Stimulated activated CD8-positive, alpha-beta memory T cell treated with anti-CD3 and anti-CD28 coated beads, Interleukin-4, amount 100 ng/mL, for 48 hours (primary cell): Measurements from ENCODE around the gene SPATA2L.

Source experiments
- DNase-seq: peaks from one replicate; pipeline ENCODE4 v3.0.0-alpha.2; 2020

The SPATA2L gene

DNA sequence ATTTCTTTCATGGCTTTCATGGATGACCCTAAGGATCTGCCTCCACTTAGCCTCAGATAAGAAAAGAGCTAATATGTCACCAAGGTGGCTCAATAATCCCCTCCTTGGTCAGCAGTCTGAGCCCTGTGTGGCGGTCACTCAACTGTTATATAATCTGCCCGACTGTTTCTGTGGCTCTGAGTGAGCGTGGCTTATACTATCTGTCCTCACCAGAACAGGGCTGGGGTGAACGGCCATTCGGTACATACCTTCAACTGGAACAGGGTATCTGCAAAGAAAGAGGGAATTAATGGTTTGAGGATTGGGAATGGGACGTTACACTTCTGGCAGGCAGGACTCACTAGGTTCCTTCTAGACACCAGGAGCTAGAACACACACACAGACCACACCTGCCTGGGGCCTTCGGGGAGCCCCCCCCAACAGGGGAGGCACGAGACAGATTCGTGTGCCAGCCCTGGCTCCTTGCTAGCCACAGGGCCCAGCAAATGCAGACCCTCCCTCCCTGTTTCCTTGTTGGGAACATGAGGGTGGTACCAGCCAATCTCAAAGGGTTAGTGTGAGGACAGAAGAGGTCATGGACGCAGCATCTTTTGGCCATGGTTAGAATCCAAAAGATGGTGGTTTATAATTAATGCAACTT lies 47.7 kb downstream of the SPATA2L start:
- no peak for DNase-seq

DNA sequence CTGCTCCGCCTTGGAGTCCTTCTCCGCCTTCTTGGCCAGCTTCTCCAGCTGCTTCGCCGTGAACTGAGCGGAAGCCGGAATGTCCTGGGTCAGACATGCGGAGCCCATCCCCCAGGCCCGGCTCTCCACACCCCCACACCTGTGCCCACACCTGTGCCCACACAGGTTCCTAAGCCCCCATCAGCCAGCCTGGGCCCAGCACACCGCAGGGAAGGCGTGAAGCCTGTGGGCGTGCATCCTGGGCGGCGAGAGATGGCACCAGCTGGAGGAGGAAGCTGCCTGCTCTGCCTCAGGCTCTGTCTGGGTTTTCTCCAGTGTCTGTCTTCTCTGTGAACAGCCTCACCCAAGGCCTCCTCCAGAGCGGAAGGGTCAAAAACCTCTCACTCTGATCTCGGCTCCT lies 49.9 kb downstream of the SPATA2L start:
- DNase-seq: no peak

DNA sequence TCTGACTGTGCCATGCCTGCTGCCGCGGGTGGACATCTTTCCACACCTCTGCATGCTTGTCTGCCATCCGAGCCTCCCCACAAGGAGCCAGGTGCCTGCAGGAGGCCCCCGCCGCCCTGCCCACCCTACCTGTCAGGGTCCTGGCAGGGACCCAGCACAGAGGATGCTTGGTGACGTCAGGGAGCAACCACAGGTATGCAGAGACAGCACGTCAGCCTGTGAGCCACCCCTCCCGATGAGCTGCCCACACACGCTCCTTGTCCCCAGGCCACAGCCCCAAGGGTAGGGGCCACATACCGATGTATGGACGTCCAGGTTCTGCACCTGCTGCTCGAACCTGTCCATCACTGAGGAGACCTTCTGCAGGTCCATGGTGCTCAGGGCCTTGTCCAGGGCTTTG lies 54.6 kb downstream of the SPATA2L start:
- no peak for DNase-seq
